VCaP (cell line): ENCODE measurements around the gene RMI1.

Source experiments
- H3K27ac ChIP-seq: fragments of 450-650 bp; 2 replicates; pipeline ENCODE4 v1.5.1; 2017
- CTCF ChIP-seq: fragments of 450-650 bp; conservative IDR thresholded peaks from 2 replicates; pipeline ENCODE4 v1.5.1; 2017; ENCODE audit warnings: mild to moderate bottlenecking, moderate library complexity

RMI1 gene

GRCh38 chr9:83992901-83993300 is 12.3 kb downstream of the RMI1 start:
- H3K27ac ChIP-seq, result peak overlapping the region; percentile 31; the same call in 1 of the 2 replicates
- TF ChIP-seq CTCF, result no peak

GRCh38 chr9:83996126-83996525 is 15.5 kb downstream of the RMI1 start:
- TF ChIP-seq CTCF, result no peak
- H3K27ac ChIP-seq, result no peak overlapping the region; the same call in 1 of the 2 replicates

- no peak for TF ChIP-seq CTCF
- peak overlapping the region; percentile 81 for H3K27ac ChIP-seq
Observed at GRCh38 chr9:83999141-83999918, 18.7 kb downstream of the RMI1 start.

GRCh38 chr9:84000186-84000585 is 19.6 kb downstream of the RMI1 start:
- TF ChIP-seq CTCF, result no peak
- peak overlapping the region; percentile 81 for H3K27ac ChIP-seq

- TF ChIP-seq CTCF, result no peak
Observed at GRCh38 chr9:84001621-84002020, 21.0 kb downstream of the RMI1 start.

GRCh38 chr9:84002344-84002743 is 21.7 kb downstream of the RMI1 start:
- H3K27ac ChIP-seq, result no peak overlapping the region
- TF ChIP-seq CTCF, result no peak

More at GRCh38 chr9:84001621-84002020, 21.0 kb downstream of the RMI1 start:
- no peak overlapping the region for H3K27ac ChIP-seq

- no peak overlapping the region for H3K27ac ChIP-seq
- TF ChIP-seq CTCF, result no peak
Observed at GRCh38 chr9:84003246-84003645, 22.6 kb downstream of the RMI1 start.
